Stimulated activated CD8-positive, alpha-beta memory T cell treated with anti-CD3 and anti-CD28 coated beads, Interleukin-7, amount 100 ng/mL, for 24 hours (primary cell): ENCODE data around the gene SLC11A2.
"Not testable (repeated sequence)": the region's sequence is repeated elsewhere in the genome, so short reads cannot be mapped to it uniquely, and the experiment has no call there.

Source experiments
- DNase-seq: peaks from one replicate; pipeline ENCODE4 v3.0.0-alpha.2; 2020; ENCODE audit warnings: low read depth

Gene SLC11A2

DNA sequence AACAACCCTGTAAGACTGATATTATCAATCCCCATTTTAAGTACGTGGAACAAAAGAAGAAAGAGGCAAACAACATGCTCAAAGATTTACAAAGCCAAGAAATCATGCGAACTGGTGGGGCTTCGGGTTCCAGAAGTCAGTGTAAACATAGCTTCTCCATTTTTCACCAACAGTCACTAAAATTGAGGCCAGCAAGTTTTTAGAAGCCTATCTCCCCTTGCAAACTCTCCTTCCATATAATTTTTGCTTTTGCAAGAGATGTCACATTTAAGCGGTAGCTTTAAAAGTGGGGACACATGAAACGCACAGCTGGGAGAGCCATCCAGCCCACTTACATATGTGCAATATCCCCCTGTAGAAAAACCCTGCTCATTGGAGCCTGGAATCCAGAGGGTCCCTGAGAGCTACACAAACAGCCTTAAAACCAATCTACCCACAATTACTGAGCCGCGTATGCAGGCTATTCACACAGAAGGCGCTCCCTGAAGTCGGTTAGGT lies 797 bp downstream of the SLC11A2 start:
- DNase-seq: no peak

DNA sequence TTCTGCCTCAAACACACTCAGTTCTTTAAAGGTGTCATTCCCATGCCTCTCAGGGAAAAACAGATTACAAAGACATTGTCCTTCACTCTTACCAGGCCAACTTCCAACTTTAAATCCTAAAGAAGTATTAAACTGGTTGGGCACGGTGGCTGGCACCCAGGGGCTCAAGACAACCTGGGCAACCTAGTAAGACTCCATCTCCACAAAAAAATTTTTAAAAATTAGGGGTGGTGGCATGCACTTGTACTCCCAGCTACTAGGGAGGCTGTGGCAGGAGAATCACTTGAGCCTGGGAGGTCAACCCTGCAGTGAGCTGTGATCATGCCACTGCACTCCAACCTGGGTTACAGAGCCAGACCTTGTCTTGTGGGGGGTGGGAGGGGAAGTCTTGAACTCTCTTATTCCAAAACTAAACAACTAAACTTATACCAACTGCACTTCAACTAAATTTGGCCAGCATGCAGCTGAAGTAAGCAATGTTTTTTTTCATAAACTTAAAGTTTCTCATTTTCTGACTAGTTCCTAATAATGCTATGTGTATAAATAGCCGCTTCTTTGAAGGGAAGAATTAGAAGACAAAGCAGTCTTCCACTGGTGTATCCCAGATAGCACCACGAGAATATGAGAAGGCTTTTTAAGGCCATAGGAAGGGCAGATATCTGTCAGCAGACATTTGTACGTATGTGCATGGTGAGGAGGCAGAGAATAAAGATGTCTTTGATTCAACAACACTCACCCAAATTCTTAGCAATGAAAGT lies 2.4 kb downstream of the SLC11A2 start:
- DNase-seq: no peak

DNA sequence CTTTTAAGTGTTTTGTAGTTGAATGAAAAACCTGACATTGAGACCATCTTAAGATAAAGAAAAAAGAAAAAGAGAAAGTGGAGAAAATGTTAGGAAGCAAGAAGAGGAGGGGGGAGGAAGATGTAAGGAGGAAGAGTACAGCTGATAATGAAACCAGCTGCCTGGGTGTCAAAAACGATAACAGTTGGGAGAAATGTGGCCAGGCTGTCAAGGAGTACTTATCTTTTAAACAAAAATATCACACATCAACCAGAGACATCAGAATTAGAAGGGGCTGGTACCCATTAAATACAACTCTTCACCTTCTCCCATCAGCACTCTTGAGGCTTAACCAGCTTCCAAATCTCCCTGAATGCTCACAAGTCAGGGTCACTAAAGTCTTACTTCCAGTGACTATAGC lies 4.5 kb downstream of the SLC11A2 start:
- DNase-seq: no peak

DNA sequence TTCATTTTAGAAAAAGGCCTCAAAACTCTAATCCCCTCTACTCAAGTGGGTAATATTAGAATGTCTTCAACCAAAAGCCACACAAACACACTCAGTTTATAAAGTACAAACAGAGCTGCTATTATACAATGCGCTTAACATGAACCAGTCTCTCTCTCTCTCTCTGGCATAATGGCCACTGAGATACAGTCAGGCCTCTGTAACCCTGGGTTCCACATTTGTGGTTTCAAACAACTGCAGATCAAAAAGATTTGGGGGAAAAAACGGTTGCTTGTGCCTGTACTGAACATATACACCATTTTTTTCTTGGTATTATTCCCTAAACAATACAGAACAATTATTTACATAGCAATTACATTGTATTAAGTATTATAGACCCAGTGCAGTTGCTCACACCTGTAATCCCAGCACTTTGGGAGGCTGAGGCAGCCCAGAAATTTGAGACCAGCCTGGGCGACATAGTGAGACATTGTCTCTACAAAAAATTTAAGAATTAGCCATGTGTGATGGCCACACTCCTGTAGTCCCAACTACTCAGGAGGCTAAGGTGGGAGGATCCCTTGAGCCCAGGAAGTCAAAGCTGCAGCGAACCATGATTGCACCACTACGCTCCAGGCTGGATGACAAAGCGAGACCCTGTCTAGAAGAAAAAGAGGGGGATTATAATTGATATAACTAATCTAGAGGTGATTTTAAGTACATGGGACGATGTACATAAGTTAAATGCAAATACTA lies 5.6 kb downstream of the SLC11A2 start:
- no peak for DNase-seq

DNA sequence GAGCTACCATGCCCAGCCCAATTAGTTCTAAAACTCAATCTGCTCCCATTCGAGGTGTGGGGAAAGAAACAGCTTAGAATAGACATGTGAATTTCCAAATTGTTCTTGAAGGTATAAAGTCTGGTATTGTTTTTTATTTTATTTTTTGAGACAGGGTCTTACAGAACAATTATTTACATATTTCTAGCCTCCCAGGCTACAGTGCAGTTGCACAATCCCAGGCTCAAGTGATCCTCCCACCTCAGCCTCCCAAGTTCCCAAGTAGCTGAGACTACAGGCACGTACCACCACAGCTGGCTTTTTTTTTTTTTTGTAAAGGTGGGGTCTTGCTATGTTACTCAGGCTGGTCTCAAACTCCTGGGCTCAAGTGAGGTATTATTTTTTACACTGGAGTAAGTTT lies 6.3 kb downstream of the SLC11A2 start:
- DNase-seq: no peak

DNA sequence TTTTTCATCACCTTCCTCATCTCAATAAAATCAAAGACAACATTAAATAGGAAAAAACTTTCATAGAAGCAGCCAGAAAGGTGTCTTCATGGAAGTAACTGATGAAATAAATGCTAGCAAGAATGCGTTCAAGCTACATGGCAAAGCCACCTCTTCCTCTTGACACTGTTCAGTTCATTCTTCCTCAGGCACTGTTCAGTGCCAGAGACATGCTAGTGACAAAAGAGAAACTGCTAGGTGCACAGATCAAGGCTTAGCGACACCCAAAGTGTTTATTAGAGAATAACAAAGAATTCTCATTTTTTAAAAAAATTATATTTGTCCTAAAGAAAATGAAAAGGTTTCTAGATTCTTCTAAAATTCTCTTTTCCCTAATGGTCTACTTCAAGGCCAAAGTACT lies 7.2 kb downstream of the SLC11A2 start:
- no peak for DNase-seq

DNA sequence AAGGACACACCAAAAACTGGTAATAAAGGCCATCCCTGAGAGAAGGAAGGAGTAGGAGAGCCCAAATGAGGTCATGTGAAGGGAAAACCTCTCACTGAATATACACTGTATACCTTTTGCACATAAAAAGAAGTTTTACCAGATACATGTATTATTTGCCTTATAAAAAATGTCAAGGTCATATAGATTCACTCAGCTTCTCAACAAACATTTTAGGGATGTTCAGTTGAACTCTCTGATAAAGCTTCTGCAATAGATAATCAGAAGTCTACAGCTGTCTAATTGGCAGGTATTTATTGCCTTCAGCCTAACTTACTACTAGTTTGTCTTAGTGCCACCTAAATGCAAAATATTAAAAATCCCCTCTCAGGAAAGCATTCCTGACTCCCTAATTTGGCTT lies 8.7 kb downstream of the SLC11A2 start:
- DNase-seq: no peak

DNA sequence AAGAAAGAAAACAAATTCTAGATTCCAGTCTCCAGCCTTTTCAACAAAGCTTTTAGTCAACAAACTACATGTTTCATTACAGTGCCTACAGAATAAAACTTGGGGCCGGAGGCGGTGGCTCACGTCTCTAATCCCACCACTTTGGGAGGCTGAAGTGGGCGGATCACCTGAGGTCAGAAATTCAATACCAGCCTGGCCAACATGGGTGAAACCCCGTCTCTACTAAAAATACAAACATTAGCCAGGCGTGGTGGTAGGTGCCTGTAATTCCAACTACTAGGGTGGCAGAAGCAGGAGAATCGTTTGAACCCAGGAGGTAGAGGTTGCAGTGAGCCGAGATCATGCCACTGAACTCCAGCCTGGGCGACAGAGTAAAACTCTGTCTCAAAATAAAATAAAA lies 11.7 kb downstream of the SLC11A2 start:
- DNase-seq: not testable (repeated sequence)

DNA sequence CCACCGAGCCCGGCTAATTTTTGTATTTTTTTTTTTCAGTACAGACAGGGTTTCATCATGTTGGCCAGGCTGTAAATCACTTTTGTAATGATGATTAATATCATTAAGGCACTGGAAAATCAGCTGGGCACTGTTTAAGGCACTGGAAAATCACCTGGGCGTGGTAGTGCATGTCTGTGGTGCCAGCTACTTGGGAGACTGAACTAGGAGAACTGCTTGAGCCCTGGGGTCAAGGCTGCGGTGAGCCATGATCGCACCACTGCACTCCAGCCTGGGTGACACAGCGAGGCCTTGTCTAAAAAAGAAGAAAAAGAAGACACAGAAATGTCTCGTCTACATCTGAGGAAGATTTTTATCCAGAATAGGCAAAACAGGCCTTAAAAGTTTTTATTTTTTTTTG lies 12.7 kb downstream of the SLC11A2 start:
- no peak for DNase-seq

DNA sequence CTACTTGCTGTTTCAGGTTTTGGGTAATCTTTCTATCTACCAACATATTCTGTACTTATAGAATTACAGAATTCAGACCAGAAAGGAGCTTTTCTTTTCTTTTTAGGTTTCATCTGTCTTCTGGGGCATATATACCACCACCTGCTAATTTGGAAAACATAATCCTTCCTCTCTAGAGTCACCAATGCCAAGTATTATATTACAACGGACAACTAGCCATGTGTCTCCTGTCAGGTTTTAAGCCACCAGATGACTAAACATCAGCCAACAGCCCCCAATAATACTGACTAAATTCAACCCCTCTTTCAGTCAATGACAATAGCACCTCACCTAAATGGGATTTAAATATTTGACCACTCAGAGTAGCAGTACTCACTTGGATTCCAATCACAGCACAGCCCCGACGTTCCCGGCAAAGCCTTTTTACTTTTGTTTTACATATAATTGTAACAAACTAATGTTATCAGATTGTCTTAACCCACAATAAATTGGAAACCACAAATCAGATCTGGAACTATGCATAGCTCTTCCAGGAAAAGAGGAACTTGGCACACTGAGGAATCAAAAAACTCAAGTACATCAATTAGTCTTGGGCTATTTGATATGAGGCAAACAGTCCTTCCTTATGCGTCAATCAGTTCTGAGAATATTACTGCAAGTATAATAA lies 13.5 kb downstream of the SLC11A2 start:
- no peak for DNase-seq

DNA sequence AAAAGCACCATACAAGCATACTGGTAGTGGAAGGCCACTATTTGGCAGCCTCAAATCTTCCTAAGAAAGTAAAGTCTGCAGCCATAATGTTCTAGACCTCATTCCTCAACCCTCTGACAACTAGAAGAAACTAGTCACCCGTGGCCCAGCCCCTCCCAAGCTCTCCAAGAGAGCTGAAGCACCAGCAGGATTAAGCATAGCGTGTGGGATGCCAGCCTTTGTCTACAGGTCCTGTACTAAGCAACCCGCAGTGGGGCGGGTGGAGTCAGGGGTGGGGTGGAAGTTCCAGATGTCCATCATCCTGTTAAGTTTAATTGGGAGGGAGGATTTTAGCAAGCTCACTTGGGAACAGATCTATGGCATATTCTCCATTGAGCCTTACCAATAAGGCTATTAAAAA lies 14.2 kb downstream of the SLC11A2 start:
- DNase-seq: no peak

DNA sequence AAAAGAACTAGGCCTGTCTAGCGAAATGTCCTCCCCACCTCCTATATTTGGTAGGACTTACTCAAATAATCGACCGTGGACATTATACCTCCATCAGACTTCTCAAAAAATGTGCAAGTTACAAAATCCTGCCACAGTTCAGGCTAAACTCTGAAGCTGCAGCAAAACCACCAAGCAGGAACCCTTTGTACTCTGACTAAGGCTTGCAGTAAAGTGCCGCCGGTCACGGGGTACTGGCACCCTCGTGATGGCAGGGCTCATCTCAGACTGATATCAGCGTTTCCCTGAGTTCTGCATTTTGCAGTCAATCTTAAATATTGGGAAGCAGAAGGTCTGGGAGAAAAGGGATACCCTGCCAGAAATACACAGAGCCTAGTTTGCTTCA lies 17.1 kb downstream of the SLC11A2 start:
- DNase-seq: no peak

DNA sequence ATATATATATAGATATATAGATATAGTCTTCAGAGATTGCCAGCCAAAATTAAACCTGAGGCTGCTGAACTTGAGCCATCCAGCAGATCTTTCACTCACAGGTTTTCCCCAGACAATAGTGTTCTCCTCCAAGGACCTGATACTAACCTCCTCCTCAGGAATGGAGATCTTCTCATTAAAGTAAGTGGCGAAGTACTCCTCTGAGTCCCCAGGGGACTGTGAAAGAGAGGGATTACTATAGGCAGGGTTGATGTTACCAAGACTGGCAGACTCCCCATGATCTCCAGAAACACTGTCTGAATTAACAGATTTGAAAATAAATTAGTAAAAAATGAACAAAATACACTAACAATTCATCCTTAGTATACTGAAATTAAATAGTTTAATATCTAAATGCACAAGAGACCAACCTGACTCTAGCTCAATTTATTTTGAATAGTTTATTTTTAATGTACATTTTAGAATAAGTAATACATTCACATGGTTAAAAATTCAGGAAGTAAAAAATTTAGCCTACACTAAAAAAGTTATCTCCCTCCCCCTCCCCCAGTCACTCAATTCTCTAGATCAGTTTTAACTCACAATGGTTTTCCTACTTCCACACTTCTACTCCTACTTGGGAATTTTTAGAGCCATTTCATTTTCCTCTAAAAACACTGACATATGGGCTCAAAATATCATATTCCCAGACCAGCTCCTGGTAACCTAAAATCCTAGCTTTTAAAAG lies 17.7 kb downstream of the SLC11A2 start:
- DNase-seq: no peak

DNA sequence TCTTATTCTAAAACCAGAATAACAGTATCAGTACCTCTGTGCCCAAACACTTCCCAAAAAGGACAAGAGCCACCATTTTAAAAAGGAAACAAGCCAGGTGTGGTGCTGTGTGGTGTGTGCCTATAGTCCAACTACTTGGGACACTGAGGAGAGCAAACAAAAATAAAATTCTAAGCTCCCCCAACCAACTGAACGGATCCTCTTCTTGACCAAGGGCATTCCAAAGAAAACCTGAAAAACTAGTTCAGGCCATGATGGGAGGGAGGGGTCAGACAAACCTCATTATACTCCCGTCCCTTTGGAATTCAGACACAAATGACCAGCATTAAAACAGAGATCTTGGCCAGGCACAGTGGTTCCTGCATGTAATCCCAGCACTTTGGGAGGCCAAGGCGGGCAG lies 20.5 kb downstream of the SLC11A2 start:
- DNase-seq: no peak

DNA sequence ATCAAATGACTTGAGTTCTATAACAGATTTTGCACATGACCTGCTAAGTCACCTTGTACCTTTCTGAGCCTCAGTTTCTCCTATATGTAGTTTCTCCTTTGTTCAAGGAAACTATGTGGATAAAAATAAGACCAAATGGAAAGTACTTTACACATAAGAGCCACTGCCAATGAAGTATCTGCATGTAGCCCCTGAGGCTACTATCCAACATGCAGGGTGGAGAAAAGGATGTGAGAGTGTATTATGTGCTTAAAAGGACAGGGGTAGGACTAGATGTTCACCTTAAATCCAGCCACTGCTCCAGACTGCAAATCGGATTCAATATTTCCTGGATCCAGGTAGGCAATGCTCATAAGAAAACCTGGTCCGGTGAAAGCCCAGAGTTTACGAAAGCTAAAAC lies 21.2 kb downstream of the SLC11A2 start:
- DNase-seq: no peak

DNA sequence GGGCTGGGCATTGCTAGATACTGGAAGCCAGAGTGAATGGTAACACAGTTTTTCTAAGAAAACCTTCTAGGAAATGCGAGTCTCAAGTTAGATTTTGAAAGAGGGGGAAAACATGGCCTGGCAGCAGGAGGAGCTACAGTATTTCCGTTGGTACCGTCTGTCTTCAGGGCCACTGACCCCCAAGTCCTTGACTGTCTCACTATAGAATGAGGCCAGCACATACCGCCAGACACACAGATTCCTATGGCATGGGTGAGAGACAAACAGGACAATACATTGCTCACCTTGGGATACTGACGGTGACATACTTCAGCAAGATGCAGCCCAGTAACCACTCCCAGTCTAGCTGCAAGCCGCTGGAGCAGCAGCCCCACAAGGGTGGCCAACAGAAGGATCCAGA lies 21.7 kb downstream of the SLC11A2 start:
- no peak for DNase-seq

DNA sequence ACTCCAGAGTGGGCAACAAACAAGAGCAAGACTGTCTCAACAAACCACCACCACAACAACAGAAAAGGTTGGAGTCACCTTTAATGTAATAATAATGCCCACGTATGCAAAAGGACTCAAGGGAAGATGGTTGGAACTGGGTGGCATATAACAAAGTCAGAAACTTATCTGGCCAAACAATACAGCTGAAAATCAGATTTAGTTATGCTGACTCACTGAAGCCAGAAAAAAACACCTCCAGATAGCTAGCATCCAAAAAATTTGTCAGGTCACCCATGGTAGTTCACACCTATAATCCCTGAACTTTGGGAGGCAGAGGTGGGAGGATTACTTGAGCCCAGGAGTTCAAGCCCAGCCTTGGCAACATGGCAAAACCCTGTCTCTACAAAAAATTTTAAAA lies 24.4 kb downstream of the SLC11A2 start:
- DNase-seq: no peak

DNA sequence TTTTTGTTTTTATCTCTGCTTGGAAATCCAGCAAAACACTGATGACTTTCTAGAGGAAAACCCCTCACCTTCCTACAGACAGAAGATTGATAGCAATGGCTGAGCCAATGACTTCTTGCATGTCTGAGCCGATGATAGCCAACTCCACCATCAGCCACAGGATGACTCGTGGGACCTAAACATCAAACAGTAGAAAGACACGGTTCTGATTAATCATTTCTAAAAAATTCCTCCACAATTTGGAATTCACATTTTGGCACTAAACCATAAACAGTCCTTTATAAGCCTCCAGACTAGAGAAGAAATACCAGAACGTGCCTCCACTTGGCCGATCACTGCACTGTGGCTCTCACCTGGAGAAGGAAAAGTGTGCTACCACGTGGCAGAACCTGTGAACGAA lies 25.9 kb downstream of the SLC11A2 start:
- no peak for DNase-seq

DNA sequence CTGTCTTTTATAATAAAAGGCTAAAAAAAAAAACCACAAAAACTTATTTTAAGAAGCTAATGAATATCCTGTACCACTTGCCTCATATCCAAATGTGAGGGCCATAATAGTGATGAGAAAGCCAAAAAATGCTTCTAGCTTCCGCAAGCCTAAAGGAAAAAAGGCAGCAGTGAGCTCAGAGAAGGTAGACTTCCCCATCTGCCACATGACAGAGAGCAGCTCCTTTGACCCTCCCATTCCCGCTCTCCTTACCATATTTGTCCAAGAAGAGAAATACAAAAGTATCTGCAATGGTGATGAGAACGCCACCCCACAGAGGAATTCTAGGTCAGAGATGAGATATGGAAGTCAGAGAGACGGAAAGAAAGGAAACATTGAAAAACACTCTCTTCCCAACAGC lies 27.1 kb downstream of the SLC11A2 start:
- no peak for DNase-seq

DNA sequence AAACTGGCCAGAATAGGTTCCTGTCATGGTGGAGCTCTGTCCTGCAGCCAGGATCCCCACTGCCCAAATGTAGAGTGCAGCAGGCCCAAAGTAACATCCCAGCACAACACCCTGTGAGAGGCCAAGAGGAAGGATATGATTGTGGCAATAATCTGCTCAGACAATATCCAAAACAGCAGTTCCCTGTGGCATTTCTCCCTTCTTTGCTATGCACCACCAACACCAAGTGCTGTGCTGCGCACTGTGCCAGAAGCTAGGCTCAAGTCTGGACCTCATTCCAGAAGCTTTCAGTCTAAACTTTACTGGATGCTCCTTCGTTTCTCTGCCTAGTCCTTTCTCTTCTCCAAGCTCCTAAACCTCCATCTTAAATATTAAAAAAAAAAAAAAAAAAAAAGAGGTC lies 33.4 kb downstream of the SLC11A2 start:
- no peak for DNase-seq

DNA sequence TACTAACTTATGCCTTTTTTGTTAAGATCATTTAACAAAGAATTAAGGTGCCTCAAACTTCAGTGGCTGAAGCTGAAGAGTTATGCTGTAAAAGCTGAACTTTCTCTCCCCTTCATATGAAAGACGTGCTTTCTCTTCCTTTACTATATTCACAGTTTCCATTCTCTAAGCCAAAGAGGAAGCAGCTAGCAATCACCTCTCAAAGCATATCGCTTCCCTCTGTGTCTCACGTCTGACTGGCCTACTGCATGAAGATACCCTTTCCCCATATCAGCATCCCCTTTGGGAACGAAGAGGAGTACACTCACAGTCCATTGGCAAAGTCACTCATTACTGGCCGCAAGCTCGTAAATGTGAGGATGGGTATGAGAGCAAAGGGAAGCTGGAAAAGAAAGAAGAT lies 34.9 kb downstream of the SLC11A2 start:
- DNase-seq: no peak

DNA sequence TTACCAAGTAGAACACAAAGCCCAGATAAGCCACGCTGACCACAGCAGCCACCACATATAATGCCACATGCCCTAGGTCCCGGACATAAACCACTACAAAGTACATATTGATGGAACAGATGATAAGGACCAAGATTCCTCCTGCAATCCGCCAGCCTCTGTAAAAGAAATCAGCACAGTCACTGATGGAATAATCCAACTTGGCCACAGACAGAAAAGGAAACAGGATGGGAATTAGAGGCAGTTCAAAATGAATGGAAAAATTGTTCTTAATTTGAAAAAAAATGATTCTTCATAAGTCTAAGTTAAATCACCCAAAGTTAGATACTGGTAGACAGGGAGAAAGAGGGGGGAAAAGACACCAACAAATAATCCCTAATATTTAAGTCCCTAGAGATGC lies 35.4 kb downstream of the SLC11A2 start:
- no peak for DNase-seq
